ENCODE data around the gene TIMM22.

Gene TIMM22

GRCh38 chr17:1004769-1005295, 7.9 kb downstream of the TIMM22 start:
- TF ChIP-seq ZFX (IDR thresholded peaks at IDR 0.05) (no peak), CTCF (conservative IDR thresholded peaks at IDR 0.05) (no peak)
- peak overlapping the region; percentile 88 for H3K27ac ChIP-seq

- peak overlapping the region; percentile 88 for H3K27ac ChIP-seq
- TF ChIP-seq ZFX (IDR thresholded peaks at IDR 0.05) = no peak
- TF ChIP-seq CTCF (conservative IDR thresholded peaks at IDR 0.05) = no peak
Measured at GRCh38 chr17:1005361-1005946, 8.5 kb downstream of the TIMM22 start.

GRCh38 chr17:1006054-1006453, 9.1 kb downstream of the TIMM22 start:
- H3K27ac ChIP-seq = peak overlapping the region; percentile 88
- TF ChIP-seq CTCF (conservative IDR thresholded peaks at IDR 0.05) (no peak), ZFX (IDR thresholded peaks at IDR 0.05) (no peak)

GRCh38 chr17:1007310-1008007, 10.5 kb downstream of the TIMM22 start:
- peak overlapping the region; percentile 88; the same call in 1 of the 2 replicates for H3K27ac ChIP-seq
- TF ChIP-seq ZFX (IDR thresholded peaks at IDR 0.05) (no peak), CTCF (conservative IDR thresholded peaks at IDR 0.05) (no peak)

GRCh38 chr17:1008008-1008761, 11.3 kb downstream of the TIMM22 start:
- H3K27ac ChIP-seq = 0 out of 2 replicates have a peak overlapping the region, but pooled peaks have one; percentile 88
- no peak for TF ChIP-seq CTCF (conservative IDR thresholded peaks at IDR 0.05)
- no peak for TF ChIP-seq ZFX (IDR thresholded peaks at IDR 0.05)

GRCh38 chr17:1009229-1010085, 12.5 kb downstream of the TIMM22 start:
- TF ChIP-seq CTCF (conservative IDR thresholded peaks at IDR 0.05) = no peak
- no peak for TF ChIP-seq ZFX (IDR thresholded peaks at IDR 0.05)
- H3K27ac ChIP-seq = no peak overlapping the region

Data from C4-2B (cell line).